Jurkat, Clone E6-1 (cell line): ENCODE results near the gene ALOX12. TPM values are rescaled to one million over a fixed set of nuclear protein-coding genes. Genes with fewer than 3 reads are reported as not detected.
"Not testable (repeated sequence)": the region's sequence is repeated elsewhere in the genome, so short reads cannot be mapped to it uniquely, and the experiment has no call there.

ENCODE experiments used
- DNase-seq: peaks from one replicate; pipeline ENCODE4 v3.0.0-alpha.2; 2011; ENCODE audit warnings: low read depth, low spot score
- H3K4me3 ChIP-seq: 2 replicates; pipeline ENCODE4 v1.5.1; 2011; ENCODE audit warnings: mild to moderate bottlenecking, low read length, control low read depth, moderate library complexity
- polyA plus RNA-seq: library from polyadenylated mRNA; unstranded; fragments of >200 nt; gene quantifications from one replicate; pipeline ENCODE4 v1.2.1, GENCODE V29; 2012; ENCODE audit warnings: missing spikeins; ENCODE audit not compliant: insufficient read length, insufficient read depth

ALOX12 gene
- 1.4 TPM for polyA plus RNA-seq

- no peak within 1 kb of the TSS for H3K4me3 ChIP-seq
- DNase-seq, result no peak
Observed at GRCh38 chr17:6995500-6996255, at the start of gene ALOX12. Gene ALOX12 (plus strand): TSS chr17:6996049. CDS start chr17:6996118, 69 bp downstream.

GRCh38 chr17:6947745-6948144 lies 48.1 kb upstream of the ALOX12 start:
- no peak overlapping the region for H3K4me3 ChIP-seq
- DNase-seq, result no peak

- H3K4me3 ChIP-seq, result no peak overlapping the region
- no peak for DNase-seq
Observed at GRCh38 chr17:6948562-6948961, 47.3 kb upstream of the ALOX12 start.

GRCh38 chr17:6948976-6949375 lies 46.9 kb upstream of the ALOX12 start:
- no peak for DNase-seq
- H3K4me3 ChIP-seq, result no peak overlapping the region

GRCh38 chr17:6950938-6951337 lies 44.9 kb upstream of the ALOX12 start:
- H3K4me3 ChIP-seq, DNase-seq: not testable (repeated sequence)

- no peak for DNase-seq
- no peak overlapping the region for H3K4me3 ChIP-seq
Observed at GRCh38 chr17:6953689-6954088, 42.2 kb upstream of the ALOX12 start.

- no peak overlapping the region for H3K4me3 ChIP-seq
- DNase-seq, result peak; percentile 31
Observed at GRCh38 chr17:6959700-6960099, 36.1 kb upstream of the ALOX12 start.

GRCh38 chr17:6969323-6969726 lies 26.5 kb upstream of the ALOX12 start:
- no peak overlapping the region for H3K4me3 ChIP-seq
- no peak for DNase-seq

- DNase-seq, result no peak
- H3K4me3 ChIP-seq, result no peak overlapping the region
Observed at GRCh38 chr17:6970992-6971391, 24.9 kb upstream of the ALOX12 start.

- not testable (repeated sequence) for H3K4me3 ChIP-seq, DNase-seq
Observed at GRCh38 chr17:6979440-6979839, 16.4 kb upstream of the ALOX12 start.

- no peak overlapping the region for H3K4me3 ChIP-seq
- DNase-seq, result peak; percentile 65
Observed at GRCh38 chr17:6981426-6981825, 14.4 kb upstream of the ALOX12 start.

GRCh38 chr17:6985266-6985665 lies 10.6 kb upstream of the ALOX12 start:
- no peak for DNase-seq
- H3K4me3 ChIP-seq, result no peak overlapping the region

GRCh38 chr17:6986676-6987075 lies 9.2 kb upstream of the ALOX12 start:
- H3K4me3 ChIP-seq, result no peak overlapping the region
- no peak for DNase-seq

- DNase-seq, result no peak
- no peak overlapping the region for H3K4me3 ChIP-seq
Observed at GRCh38 chr17:6989779-6990178, 6.1 kb upstream of the ALOX12 start.

- not testable (repeated sequence) for H3K4me3 ChIP-seq, DNase-seq
Observed at GRCh38 chr17:6993613-6994056, 2.2 kb upstream of the ALOX12 start.

GRCh38 chr17:6994118-6994598 lies 1.7 kb upstream of the ALOX12 start:
- no peak for DNase-seq
- H3K4me3 ChIP-seq, result no peak overlapping the region

GRCh38 chr17:6994666-6995256 lies 1.1 kb upstream of the ALOX12 start:
- H3K4me3 ChIP-seq, result no peak overlapping the region
- no peak for DNase-seq

GRCh38 chr17:6996256-6997011 lies 585 bp downstream of the ALOX12 start:
- H3K4me3 ChIP-seq, result no peak overlapping the region
- no peak for DNase-seq

GRCh38 chr17:6997171-6997570 lies 1.3 kb downstream of the ALOX12 start:
- no peak overlapping the region for H3K4me3 ChIP-seq
- DNase-seq, result no peak
